Gastroesophageal sphincter (tissue), 4 donors: ENCODE measurements around the gene TDRD9. TPM values are rescaled to one million over a fixed set of nuclear protein-coding genes. Genes with fewer than 3 reads are reported as not detected.

ENCODE experiments used
- ATAC-seq: fragments of 150-250 bp; one replicate; pipeline ENCODE4 v1.9.1; 2016; ENCODE audit warnings: mild to moderate bottlenecking, moderate library complexity
- H3K27ac ChIP-seq, 4 donors: fragments of 200-600 bp; sonication (generic) in 3 of 4; 1 replicate in 3 of 4; 2 replicates in 1 of 4; pipeline ENCODE4 v1.5.1; 2016 to 2019
- H3K27me3 ChIP-seq: fragments of 200-600 bp; sonication (generic); one replicate; pipeline ENCODE4 v1.5.1; 2019
- H3K36me3 ChIP-seq, 2 donors: fragments of 200-600 bp; sonication (generic); one replicate each; pipeline ENCODE4 v1.5.1; 2019; ENCODE audit warnings: control low read depth in 1 of 2
- H3K4me1 ChIP-seq, 3 donors: fragments of 200-600 bp; sonication (generic); 1 replicate in 2 of 3; 2 replicates in 1 of 3; pipeline ENCODE4 v1.5.1; 2016 to 2019; ENCODE audit warnings: control low read depth in 2 of 3
- H3K4me3 ChIP-seq, 2 donors: fragments of 200-600 bp; sonication (generic); one replicate each; pipeline ENCODE4 v1.5.1; 2019; ENCODE audit warnings: mild to moderate bottlenecking in 1 of 2, moderate library complexity in 1 of 2
- H3K9me3 ChIP-seq, 3 donors: fragments of 200-600 bp; sonication (generic); one replicate each; pipeline ENCODE4 v1.5.1; 2017 to 2019; ENCODE audit warnings: control low read depth in 2 of 3
- EP300 ChIP-seq: sonication (generic); formaldehyde crosslinking; IDR thresholded peaks from one replicate; pipeline ENCODE4 v1.6.1; 2017; ENCODE audit warnings: antibody characterized with exemption, mild to moderate bottlenecking
- POLR2A ChIP-seq, 2 donors: fragments of 450-650 bp; IDR thresholded peaks; one replicate each; pipeline ENCODE4 v1.6.1; 2017; ENCODE audit warnings: antibody characterized with exemption in 2 of 2, mild to moderate bottlenecking in 2 of 2, moderate library complexity in 1 of 2
- POLR2AphosphoS5 ChIP-seq: sonication (generic); formaldehyde crosslinking; IDR thresholded peaks from one replicate; pipeline ENCODE4 v1.6.1; 2017; ENCODE audit warnings: antibody characterized with exemption
- WGBS, 2 donors: methylation state at CpG; one replicate each; pipeline ENCODE4 v1.1.5; 2018; ENCODE audit warnings: low coverage in 1 of 2; 5-methylcytosine and 5-hydroxymethylcytosine counted together
- total RNA-seq, 4 donors: library from RNA; depleted of rRNA; stranded (reverse); fragments of >200 nt; gene quantifications; one replicate each; pipeline ENCODE4 v1.1.0, GENCODE V29; 2016
- TF ChIP-seq, protein P1 (sequence below), 4 experiments: fragments of 200-600 bp in 2 of 4; fragments of 450-650 bp in 2 of 4; sonication (generic) in 1 of 4; IDR thresholded peaks; one replicate each; pipeline ENCODE4 v1.5.1; 2017 to 2019; ENCODE audit warnings: antibody characterized with exemption in 4 of 4, mild to moderate bottlenecking in 2 of 4, moderate library complexity in 2 of 4

The TDRD9 gene
- total RNA-seq, 4 donors from 2014 or later = 1.6 to 5.4 (median 2.3) TPM

DNA sequence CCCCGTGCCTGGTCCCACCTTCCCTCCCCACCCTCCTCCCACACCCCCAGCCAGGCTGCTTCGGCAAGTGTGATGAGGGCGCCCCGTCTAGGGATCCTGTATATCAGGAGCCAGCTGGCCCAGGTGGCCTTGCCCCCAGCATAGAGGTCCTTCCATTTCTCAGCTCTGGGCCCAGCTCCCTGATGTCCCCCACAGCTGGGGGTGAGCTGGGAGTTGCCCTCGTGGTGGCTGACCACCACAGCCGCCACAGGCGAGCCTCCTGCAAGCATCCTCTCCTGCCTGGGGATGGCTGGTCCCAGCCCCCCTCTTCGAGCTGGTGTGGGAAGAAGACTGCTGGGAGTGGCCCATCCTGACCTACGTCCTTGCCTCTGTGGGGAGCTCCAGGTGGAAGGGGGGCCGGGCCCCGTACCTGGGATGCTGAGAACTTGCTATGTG lies 164.7 kb downstream of the TDRD9 start:
- TF ChIP-seq, protein P1, sequence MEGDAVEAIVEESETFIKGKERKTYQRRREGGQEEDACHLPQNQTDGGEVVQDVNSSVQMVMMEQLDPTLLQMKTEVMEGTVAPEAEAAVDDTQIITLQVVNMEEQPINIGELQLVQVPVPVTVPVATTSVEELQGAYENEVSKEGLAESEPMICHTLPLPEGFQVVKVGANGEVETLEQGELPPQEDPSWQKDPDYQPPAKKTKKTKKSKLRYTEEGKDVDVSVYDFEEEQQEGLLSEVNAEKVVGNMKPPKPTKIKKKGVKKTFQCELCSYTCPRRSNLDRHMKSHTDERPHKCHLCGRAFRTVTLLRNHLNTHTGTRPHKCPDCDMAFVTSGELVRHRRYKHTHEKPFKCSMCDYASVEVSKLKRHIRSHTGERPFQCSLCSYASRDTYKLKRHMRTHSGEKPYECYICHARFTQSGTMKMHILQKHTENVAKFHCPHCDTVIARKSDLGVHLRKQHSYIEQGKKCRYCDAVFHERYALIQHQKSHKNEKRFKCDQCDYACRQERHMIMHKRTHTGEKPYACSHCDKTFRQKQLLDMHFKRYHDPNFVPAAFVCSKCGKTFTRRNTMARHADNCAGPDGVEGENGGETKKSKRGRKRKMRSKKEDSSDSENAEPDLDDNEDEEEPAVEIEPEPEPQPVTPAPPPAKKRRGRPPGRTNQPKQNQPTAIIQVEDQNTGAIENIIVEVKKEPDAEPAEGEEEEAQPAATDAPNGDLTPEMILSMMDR (IDR thresholded peaks at IDR 0.05) = no peak
- Histone ChIP-seq H3K9me3 (peaks cover 0 to 5% (median 0%) of the 10 kb centered on the region in 3 donors), H3K27me3 (peaks cover 51% of the 10 kb centered on the region), H3K4me1 (peaks cover 0 to 7% (median 0%) of the 10 kb centered on the region in 3 donors), H3K4me3 (no peak overlapping the region), H3K27ac (no peak overlapping the region), H3K36me3 (no peaks in the 10 kb centered on the region)
- WGBS, 2 donors = 20% methylated on average over 1 of the region's 11 CpGs; no CpG with 5 or more reads in 1 of the 2 donors
- no peak for ATAC-seq

DNA sequence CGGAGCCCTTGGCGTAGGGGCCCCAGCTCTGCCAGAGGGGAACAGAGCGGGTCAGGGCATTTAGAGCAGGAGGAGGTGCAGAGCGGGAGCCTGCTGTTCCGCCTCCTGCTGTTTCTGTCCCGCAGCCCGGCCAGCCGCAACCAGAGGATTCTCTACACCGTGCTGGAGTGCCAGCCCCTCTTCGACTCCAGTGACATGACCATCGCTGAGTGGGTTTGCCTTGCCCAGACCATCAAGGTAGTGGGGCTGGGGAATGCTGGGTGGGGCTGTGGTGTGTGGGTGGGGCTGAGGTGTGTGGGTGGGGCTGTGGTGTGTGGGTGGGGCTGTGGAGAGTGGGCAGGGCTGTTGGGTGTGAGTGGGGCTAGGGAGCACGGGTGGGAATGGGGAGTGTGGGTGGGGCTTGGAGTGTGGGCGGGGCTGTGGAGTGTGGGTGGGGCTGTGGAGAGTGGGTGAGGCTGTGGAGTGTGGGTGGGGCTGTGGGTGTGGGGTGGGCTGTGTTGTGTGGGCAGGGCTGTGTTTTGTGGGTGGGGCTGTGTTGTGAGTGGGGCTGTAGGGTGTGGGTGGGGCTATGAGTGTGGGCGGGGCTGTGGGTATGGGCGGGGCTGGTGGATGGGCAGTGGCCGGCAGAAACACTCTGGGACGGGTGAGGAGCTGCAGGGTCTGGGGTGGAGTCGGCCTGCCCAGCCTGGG lies 165.3 kb downstream of the TDRD9 start:
- 20% methylated on average over 1 of the region's 18 CpGs; no CpG with 5 or more reads in 1 of the 2 donors for WGBS, 2 donors
- ATAC-seq = no peak

DNA sequence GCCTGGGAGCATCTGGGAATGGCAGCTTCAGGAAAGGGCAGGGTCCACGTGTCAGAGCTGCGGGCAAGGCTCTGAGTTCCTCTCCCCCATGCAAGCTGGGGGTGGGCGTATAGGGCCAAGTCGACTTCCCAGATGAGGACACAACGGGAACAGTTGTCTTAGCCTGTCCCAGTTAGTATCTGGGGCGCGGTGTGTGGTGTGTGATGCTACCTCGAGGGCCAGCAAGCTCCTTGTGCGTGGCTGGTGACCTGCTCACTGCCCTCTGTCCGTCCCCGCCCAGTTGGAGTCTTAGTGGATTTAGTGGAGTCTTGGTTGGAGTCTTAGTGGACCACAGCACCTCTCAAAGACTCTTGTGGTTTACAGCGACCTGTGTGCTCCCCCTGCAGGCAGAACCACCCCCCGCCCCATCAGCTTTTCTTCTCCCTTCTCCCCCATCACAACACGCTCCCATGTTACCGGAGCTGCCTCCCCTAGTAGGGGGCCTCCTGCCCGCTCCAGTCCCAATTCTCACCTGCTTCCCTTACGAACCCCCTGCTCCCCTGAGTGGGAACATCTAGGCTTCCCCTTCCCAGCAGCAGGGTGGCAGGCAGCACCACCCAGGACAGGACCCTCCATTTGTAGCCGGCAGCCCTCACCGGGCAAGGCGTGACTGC lies 165.9 kb downstream of the TDRD9 start:
- ATAC-seq = no peak
- Histone ChIP-seq H3K9me3 (peaks cover 0 to 5% (median 0%) of the 10 kb centered on the region in 3 donors), H3K27ac (no peak overlapping the region), H3K4me3 (no peak overlapping the region), H3K4me1 (peaks cover 0 to 7% (median 0%) of the 10 kb centered on the region in 3 donors), H3K27me3 (peaks cover 51% of the 10 kb centered on the region), H3K36me3 (no peaks in the 10 kb centered on the region)
- 36 to 78% methylated on average over 3 to 7 of the region's 20 CpGs for WGBS, 2 donors
- TF ChIP-seq EP300 (no peak), POLR2A (IDR thresholded peaks at IDR 0.05) (no peak)
- TF ChIP-seq, protein P1 (IDR thresholded peaks at IDR 0.05) = no peak

More for the DNA sequence above, 165.3 kb downstream of the TDRD9 start:
- Histone ChIP-seq H3K27ac (no peak overlapping the region), H3K27me3 (peaks cover 51% of the 10 kb centered on the region), H3K9me3 (peaks cover 0 to 5% (median 0%) of the 10 kb centered on the region in 3 donors), H3K4me1 (peaks cover 0 to 7% (median 0%) of the 10 kb centered on the region in 3 donors), H3K4me3 (no peak overlapping the region), H3K36me3 (no peaks in the 10 kb centered on the region)
- TF ChIP-seq, protein P1 (IDR thresholded peaks at IDR 0.05) = no peak
- TF ChIP-seq EP300 (no peak), POLR2A (IDR thresholded peaks at IDR 0.05) (no peak), POLR2AphosphoS5 (no peak)

DNA sequence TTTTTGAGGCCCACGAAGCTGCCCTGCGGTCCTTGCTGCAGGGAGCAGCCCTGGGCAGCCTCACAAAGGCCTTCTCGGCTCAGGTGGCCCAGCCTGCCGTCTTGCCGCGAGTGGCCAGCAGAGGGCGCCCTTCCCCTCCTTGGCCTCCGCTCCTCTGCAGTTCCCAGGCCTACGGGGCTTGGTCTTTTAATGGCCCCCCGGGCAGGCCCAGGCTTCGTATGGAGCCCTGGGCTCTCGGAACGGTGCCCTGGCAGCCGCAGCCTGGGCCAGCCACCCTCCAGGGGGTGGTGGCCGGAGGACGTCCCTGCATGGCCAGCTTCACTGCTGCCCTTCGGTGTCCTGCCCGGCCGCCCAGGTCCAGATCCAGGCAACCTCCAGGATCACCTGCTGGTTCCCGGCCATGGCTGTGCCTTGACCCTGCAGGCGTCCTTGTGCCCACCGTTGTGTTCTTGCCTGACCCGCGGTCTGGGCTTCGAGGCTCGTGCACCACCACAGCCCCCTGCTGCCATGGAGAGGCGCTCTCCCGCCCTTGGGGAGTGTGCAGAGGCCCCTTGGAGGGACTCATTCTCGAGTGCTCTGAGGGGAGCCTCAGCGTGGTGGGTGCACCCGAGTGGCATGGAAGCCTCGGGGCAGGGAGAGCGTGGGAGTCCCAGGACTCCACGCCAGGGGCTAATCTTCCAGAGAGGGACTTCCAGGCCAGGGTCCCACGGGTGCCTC lies 166.6 kb downstream of the TDRD9 start:
- TF ChIP-seq POLR2AphosphoS5 (no peak), EP300 (no peak)
- TF ChIP-seq, protein P1 (IDR thresholded peaks at IDR 0.05) = peak in 3 of 4 experiments; percentile 47 to 85 (median 67)
- peaks cover 51% of the 10 kb centered on the region for H3K27me3 ChIP-seq
- no peak for ATAC-seq
- H3K4me1 ChIP-seq = peaks cover 0 to 7% (median 0%) of the 10 kb centered on the region in 3 donors
- H3K9me3 ChIP-seq = peaks cover 0 to 5% (median 0%) of the 10 kb centered on the region in 3 donors
- H3K36me3 ChIP-seq = no peaks in the 10 kb centered on the region
- 0% methylated on average over 2 of the region's 35 CpGs; no CpG with 5 or more reads in 1 of the 2 donors for WGBS, 2 donors
- H3K4me3 ChIP-seq = no peak overlapping the region
- H3K27ac ChIP-seq = no peak overlapping the region
